Naive B cell (primary cell): ENCODE results near the gene HSD17B14. TPM values are rescaled to one million over a fixed set of nuclear protein-coding genes. Genes with fewer than 3 reads are reported as not detected.

Source experiments
- ATAC-seq, 2 donors: fragments of 150-1000 bp; cut with Tn5 transposase; 2 replicates each; pipeline ENCODE4 v1.10.0; 2021; ENCODE audit warnings: low read depth in 2 of 2, mild to moderate bottlenecking in 2 of 2, moderate library complexity in 2 of 2
- DNase-seq: peaks from one replicate; pipeline ENCODE4 v3.0.0; 2022
- H3K27ac Mint-ChIP-seq, 6 donors: one replicate each; pipeline ENCODE4 v1.8.0; 2020 to 2022; ENCODE audit warnings: mild to moderate bottlenecking in 6 of 6, mixed read lengths in 6 of 6, moderate library complexity in 5 of 6, inconsistent platforms in 2 of 6
- H3K27me3 Mint-ChIP-seq, 3 donors: one replicate each; pipeline ENCODE4 v1.8.0; 2021 to 2022; ENCODE audit warnings: mixed read lengths in 3 of 3, mild to moderate bottlenecking in 1 of 3
- H3K36me3 Mint-ChIP-seq, 2 donors: one replicate each; pipeline ENCODE4 v1.8.0; 2020 to 2022; ENCODE audit warnings: mixed read lengths in 2 of 2, inconsistent platforms in 1 of 2, mild to moderate bottlenecking in 1 of 2
- H3K4me1 Mint-ChIP-seq, 3 donors: one replicate each; pipeline ENCODE4 v1.8.0; 2020 to 2022; ENCODE audit warnings: mixed read lengths in 3 of 3, inconsistent platforms in 1 of 3, mild to moderate bottlenecking in 1 of 3, moderate library complexity in 1 of 3
- H3K4me3 Mint-ChIP-seq, 8 donors: one replicate each; pipeline ENCODE4 v1.8.0; 2020 to 2022; ENCODE audit warnings: mild to moderate bottlenecking in 8 of 8, mixed read lengths in 8 of 8, moderate library complexity in 8 of 8, inconsistent platforms in 2 of 8
- H3K9me3 Mint-ChIP-seq, 7 donors: one replicate each; pipeline ENCODE4 v1.8.0; 2020 to 2022; ENCODE audit warnings: mixed read lengths in 7 of 7, mild to moderate bottlenecking in 5 of 7, inconsistent platforms in 2 of 7, moderate library complexity in 1 of 7
- polyA plus RNA-seq, 6 donors: library from polyadenylated mRNA; unstranded; fragments of 300-500 nt; fragmentation: Illumina TruSeq; gene quantifications; one replicate each; pipeline ENCODE4 v1.2.3, GENCODE V29; 2021; ENCODE audit warnings: low read depth in 6 of 6

The HSD17B14 gene
- polyA plus RNA-seq, 6 donors from 2014 or later: 1.00 to 3.3 (median 1.4) TPM; not detected in 1

- DNase-seq (no peak), ATAC-seq (no peak)
- peak overlapping the region in 4 of 8 donors; percentile 2 to 47 (median 20) for H3K4me3 Mint-ChIP-seq
- H3K4me1 Mint-ChIP-seq: peaks cover 16 to 25% (median 25%) of the 10 kb centered on the region in 3 donors
- peak overlapping the region in 3 of 6 donors; percentile 37 to 66 (median 60) for H3K27ac Mint-ChIP-seq
- H3K36me3 Mint-ChIP-seq: no peaks in the 10 kb centered on the region
- H3K9me3 Mint-ChIP-seq: no peaks in the 10 kb centered on the region
- H3K27me3 Mint-ChIP-seq: peaks cover 0 to 17% (median 0%) of the 10 kb centered on the region in 3 donors
These were observed 2.3 kb downstream of the HSD17B14 start for GRCh38 chr19:48833977-48834376.

GRCh38 chr19:48833049-48833448, 3.2 kb downstream of the HSD17B14 start:
- Mint-ChIP-seq H3K9me3 (no peaks in the 10 kb centered on the region), H3K27me3 (peaks cover 0 to 17% (median 0%) of the 10 kb centered on the region in 3 donors), H3K36me3 (no peaks in the 10 kb centered on the region), H3K27ac (peak overlapping the region in 1 of 6 donors; percentile 6), H3K4me3 (no peak overlapping the region), H3K4me1 (peaks cover 16 to 25% (median 25%) of the 10 kb centered on the region in 3 donors)
- DNase-seq (no peak), ATAC-seq (no peak)

DNA sequence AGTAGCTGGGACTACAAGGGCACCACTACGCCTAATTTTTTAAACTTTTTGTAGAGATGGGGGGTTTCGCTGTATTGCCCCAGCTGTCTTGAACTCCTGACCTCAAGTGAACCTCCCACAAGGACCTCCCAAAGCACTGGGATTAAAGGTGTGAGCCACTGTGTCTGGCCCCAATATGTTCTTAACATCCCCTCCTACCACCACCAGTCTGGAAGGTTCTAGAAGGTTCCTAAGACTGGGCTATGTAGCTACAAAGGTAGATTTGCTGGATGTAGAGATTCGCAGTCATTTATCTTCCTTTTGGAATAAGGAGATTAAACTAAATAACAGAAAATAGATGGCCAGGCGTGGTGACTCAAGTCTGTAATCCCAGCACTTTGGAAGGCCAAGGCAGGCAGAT, 5.3 kb downstream of the HSD17B14 start:
- H3K4me1 Mint-ChIP-seq: peaks cover 5 to 13% (median 10%) of the 10 kb centered on the region in 3 donors
- H3K4me3 Mint-ChIP-seq: no peak overlapping the region
- DNase-seq: no peak
- no peak overlapping the region for H3K27ac Mint-ChIP-seq
- no peaks in the 10 kb centered on the region for H3K36me3 Mint-ChIP-seq
- ATAC-seq: no peak
- H3K9me3 Mint-ChIP-seq: no peaks in the 10 kb centered on the region
- H3K27me3 Mint-ChIP-seq: peaks cover 0 to 12% (median 0%) of the 10 kb centered on the region in 3 donors

DNA sequence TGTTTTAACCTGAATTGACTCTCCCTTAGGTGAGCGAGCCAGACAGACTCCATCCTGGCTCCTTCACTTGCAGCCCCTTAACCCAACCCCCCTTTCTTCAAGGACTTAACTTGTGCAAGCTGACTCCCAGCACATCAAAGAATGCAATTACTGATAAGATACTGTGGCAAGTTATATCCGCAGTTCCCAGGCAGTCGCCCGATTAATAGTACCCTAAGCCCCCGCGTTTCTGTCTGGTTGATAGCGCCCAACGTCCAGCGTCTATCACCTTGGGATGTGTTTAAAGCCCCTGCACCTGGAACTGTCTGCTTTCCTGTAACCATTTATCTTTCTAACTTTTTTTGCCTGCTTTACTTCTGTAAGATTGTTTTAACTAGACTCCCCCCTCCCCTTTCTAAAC, 6.2 kb downstream of the HSD17B14 start:
- no peak overlapping the region for H3K27ac Mint-ChIP-seq
- H3K4me1 Mint-ChIP-seq: peaks cover 0 to 6% (median 3%) of the 10 kb centered on the region in 3 donors
- peak overlapping the region in 1 of 8 donors; percentile 80 for H3K4me3 Mint-ChIP-seq
- no peaks in the 10 kb centered on the region for H3K9me3 Mint-ChIP-seq
- H3K27me3 Mint-ChIP-seq: peaks cover 0 to 11% (median 0%) of the 10 kb centered on the region in 3 donors
- no peaks in the 10 kb centered on the region for H3K36me3 Mint-ChIP-seq
- DNase-seq (no peak), ATAC-seq (no peak)

DNA sequence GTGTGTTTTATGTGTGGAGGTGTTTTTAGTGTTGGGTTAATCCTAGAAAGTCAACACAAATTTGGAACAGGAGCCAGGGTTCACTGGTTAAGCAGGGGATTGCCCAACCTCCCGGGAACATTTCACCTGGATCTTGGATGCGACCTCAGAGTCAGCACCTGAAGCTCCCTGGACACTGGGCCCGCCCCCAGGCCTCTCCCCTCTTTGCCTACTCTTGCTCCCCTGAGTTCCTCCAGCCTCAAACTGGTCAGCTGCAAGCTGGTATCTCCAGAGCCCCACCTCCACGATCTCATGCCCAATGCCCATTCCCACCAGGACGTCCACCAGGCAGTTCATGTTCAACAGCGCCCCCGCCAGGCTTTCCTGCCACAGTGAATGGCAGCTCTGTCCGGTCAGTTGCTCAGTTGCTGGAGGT, 9.7 kb downstream of the HSD17B14 start:
- Mint-ChIP-seq H3K4me1 (no peaks in the 10 kb centered on the region), H3K36me3 (no peaks in the 10 kb centered on the region), H3K27ac (peak overlapping the region in 1 of 6 donors; percentile 30), H3K27me3 (peaks cover 0 to 5% (median 0%) of the 10 kb centered on the region in 3 donors), H3K9me3 (no peaks in the 10 kb centered on the region), H3K4me3 (no peak overlapping the region)
- DNase-seq (no peak), ATAC-seq (no peak)

DNA sequence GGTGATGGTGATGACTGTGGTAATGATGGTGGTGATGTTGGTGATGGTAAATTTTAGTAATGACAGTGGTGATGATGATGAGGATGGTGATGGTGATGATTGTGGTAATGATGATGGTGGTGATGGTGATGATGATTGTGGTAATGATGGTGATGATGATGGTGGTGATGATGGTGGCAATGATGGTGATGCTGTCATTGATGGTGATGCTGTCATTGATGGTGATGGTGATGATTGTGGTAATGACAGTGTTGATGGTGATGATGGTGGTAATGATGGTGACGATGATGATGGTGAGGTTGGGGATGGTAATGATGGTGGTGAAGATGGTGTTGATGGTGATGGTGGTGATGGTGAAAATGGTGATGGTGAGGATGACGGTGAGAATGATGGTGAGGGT, 13.8 kb downstream of the HSD17B14 start:
- no peaks in the 10 kb centered on the region for H3K27me3 Mint-ChIP-seq
- ATAC-seq (no peak), DNase-seq (no peak)
- H3K9me3 Mint-ChIP-seq: no peaks in the 10 kb centered on the region
- H3K4me1 Mint-ChIP-seq: peaks cover 0 to 3% (median 0%) of the 10 kb centered on the region in 3 donors
- no peak overlapping the region for H3K4me3 Mint-ChIP-seq
- no peaks in the 10 kb centered on the region for H3K36me3 Mint-ChIP-seq
- no peak overlapping the region for H3K27ac Mint-ChIP-seq

GRCh38 chr19:48821633-48822032, 14.7 kb downstream of the HSD17B14 start:
- no peak for DNase-seq
- Mint-ChIP-seq H3K36me3 (no peaks in the 10 kb centered on the region), H3K4me1 (peaks cover 0 to 4% (median 0%) of the 10 kb centered on the region in 3 donors), H3K27ac (no peak overlapping the region), H3K9me3 (no peaks in the 10 kb centered on the region), H3K27me3 (no peaks in the 10 kb centered on the region), H3K4me3 (no peak overlapping the region)
- no peak for ATAC-seq

GRCh38 chr19:48819366-48819816, 16.9 kb downstream of the HSD17B14 start:
- H3K9me3 Mint-ChIP-seq: no peaks in the 10 kb centered on the region
- no peaks in the 10 kb centered on the region for H3K27me3 Mint-ChIP-seq
- H3K4me3 Mint-ChIP-seq: peak overlapping the region in 1 of 8 donors; percentile 64
- H3K36me3 Mint-ChIP-seq: no peaks in the 10 kb centered on the region
- ATAC-seq (no peak), DNase-seq (no peak)
- H3K27ac Mint-ChIP-seq: peak overlapping the region in 1 of 6 donors; percentile 71
- H3K4me1 Mint-ChIP-seq: peaks cover 0 to 22% (median 5%) of the 10 kb centered on the region in 3 donors

GRCh38 chr19:48818234-48818820, 18.0 kb downstream of the HSD17B14 start:
- Mint-ChIP-seq H3K4me1 (peaks cover 0 to 24% (median 5%) of the 10 kb centered on the region in 3 donors), H3K9me3 (no peaks in the 10 kb centered on the region), H3K4me3 (peak overlapping the region in 1 of 8 donors; percentile 22), H3K36me3 (no peaks in the 10 kb centered on the region), H3K27ac (peak overlapping the region in 1 of 6 donors; percentile 8), H3K27me3 (no peaks in the 10 kb centered on the region)
- ATAC-seq (no peak), DNase-seq (no peak)

- H3K9me3 Mint-ChIP-seq: no peaks in the 10 kb centered on the region
- no peak for DNase-seq
- H3K36me3 Mint-ChIP-seq: no peaks in the 10 kb centered on the region
- peaks cover 3 to 29% (median 10%) of the 10 kb centered on the region in 3 donors for H3K4me1 Mint-ChIP-seq
- H3K4me3 Mint-ChIP-seq: no peak overlapping the region
- peak overlapping the region in 1 of 6 donors; percentile 3 for H3K27ac Mint-ChIP-seq
- ATAC-seq: no peak
- H3K27me3 Mint-ChIP-seq: no peaks in the 10 kb centered on the region
These were observed 18.6 kb downstream of the HSD17B14 start for GRCh38 chr19:48817585-48818124.

GRCh38 chr19:48815870-48816501, 20.3 kb downstream of the HSD17B14 start:
- no peaks in the 10 kb centered on the region for H3K36me3 Mint-ChIP-seq
- H3K27me3 Mint-ChIP-seq: no peaks in the 10 kb centered on the region
- H3K4me3 Mint-ChIP-seq: peak overlapping the region in 1 of 8 donors; percentile 61
- H3K27ac Mint-ChIP-seq: peak overlapping the region in 5 of 6 donors; percentile 9 to 83 (median 44)
- H3K4me1 Mint-ChIP-seq: peaks cover 14 to 37% (median 17%) of the 10 kb centered on the region in 3 donors
- ATAC-seq: peak; percentile 22 to 32
- DNase-seq: no peak
- no peaks in the 10 kb centered on the region for H3K9me3 Mint-ChIP-seq

- ATAC-seq: no peak
- Mint-ChIP-seq H3K27ac (peak overlapping the region in 2 of 6 donors; percentile 38 to 49), H3K36me3 (no peaks in the 10 kb centered on the region), H3K4me1 (peaks cover 25 to 43% (median 27%) of the 10 kb centered on the region in 3 donors), H3K9me3 (no peaks in the 10 kb centered on the region), H3K4me3 (no peak overlapping the region), H3K27me3 (no peaks in the 10 kb centered on the region)
- no peak for DNase-seq
These were observed 21.4 kb downstream of the HSD17B14 start for GRCh38 chr19:48814895-48815294.

GRCh38 chr19:48813123-48813913, 23.0 kb downstream of the HSD17B14 start:
- Mint-ChIP-seq H3K27ac (peak overlapping the region in 1 of 6 donors; percentile 84), H3K36me3 (no peaks in the 10 kb centered on the region), H3K4me1 (peaks cover 32 to 51% (median 35%) of the 10 kb centered on the region in 3 donors), H3K4me3 (peak overlapping the region in 7 of 8 donors; percentile 9 to 96 (median 82)), H3K27me3 (no peaks in the 10 kb centered on the region), H3K9me3 (no peaks in the 10 kb centered on the region)
- DNase-seq (no peak), ATAC-seq (no peak)
